ENCODE measurements around the gene DEGS1. TPM values are rescaled to one million over a fixed set of nuclear protein-coding genes. Genes with fewer than 3 reads are reported as not detected.

The DEGS1 gene
- total RNA-seq, 1 experiment from 2014 or later, result 39.2 TPM

GRCh38 chr1:224189561-224189960 is 6.5 kb downstream of the DEGS1 start:
- Mint-ChIP-seq H3K4me3 (ENCODE audit: unreplicated experiment) (no peak overlapping the region), H3K27ac (ENCODE audit: unreplicated experiment) (no peak overlapping the region), H3K36me3 (ENCODE audit: insufficient read depth, unreplicated experiment) (peaks cover 31% of the 10 kb centered on the region), H3K9me3 (ENCODE audit: unreplicated experiment) (no peaks in the 10 kb centered on the region), H3K4me1 (ENCODE audit: low read depth, unreplicated experiment) (peaks cover 6% of the 10 kb centered on the region), H3K27me3 (ENCODE audit: insufficient read depth, unreplicated experiment) (no peaks in the 10 kb centered on the region)
- Histone ChIP-seq H3K36me3 (ENCODE audit: control insufficient read depth, insufficient read depth, low read length) (no peaks in the 10 kb centered on the region), H3K27me3 (replicated peaks; ENCODE audit: control insufficient read depth, insufficient read depth, low read length) (no peaks in the 10 kb centered on the region), H3K4me1 (peaks cover under 1% of the 10 kb centered on the region), H3K9me3 (no peaks in the 10 kb centered on the region), H3K4me3 (ENCODE audit: low read depth, low read length) (no peak overlapping the region)
- DNase-seq, result no peak
- BruUV-seq (replicated peaks), result no TSS peak
- intact Hi-C loops (cut with micrococcal nuclease; ENCODE audit: unreplicated experiment), result no loop called here
- TF ChIP-seq CTCF (IDR thresholded peaks at IDR 0.05; ENCODE audit: insufficient read depth in 1 of 2, low read depth in 1 of 2, low read length in 1 of 2, severe bottlenecking in 1 of 2, unreplicated experiment in 1 of 2), result no peak
- CTCF ChIA-PET, result no interaction called here
- POLR2A ChIA-PET, result no interaction called here

GRCh38 chr1:224192082-224192788 is 9.2 kb downstream of the DEGS1 start:
- Histone ChIP-seq H3K9me3 (no peaks in the 10 kb centered on the region), H3K36me3 (ENCODE audit: control insufficient read depth, insufficient read depth, low read length) (no peaks in the 10 kb centered on the region), H3K27me3 (replicated peaks; ENCODE audit: control insufficient read depth, insufficient read depth, low read length) (no peaks in the 10 kb centered on the region), H3K4me1 (peaks cover 17% of the 10 kb centered on the region), H3K4me3 (ENCODE audit: low read depth, low read length) (no peak overlapping the region)
- no peak for TF ChIP-seq CTCF (IDR thresholded peaks at IDR 0.05; ENCODE audit: insufficient read depth in 1 of 2, low read depth in 1 of 2, low read length in 1 of 2, severe bottlenecking in 1 of 2, unreplicated experiment in 1 of 2)
- ChIA-PET POLR2A (no interaction called here), CTCF (no interaction called here)
- H3K4me1 Mint-ChIP-seq (ENCODE audit: low read depth, unreplicated experiment), result no peaks in the 10 kb centered on the region
- no peak overlapping the region for H3K27ac Mint-ChIP-seq (ENCODE audit: unreplicated experiment)
- no peaks in the 10 kb centered on the region for H3K27me3 Mint-ChIP-seq (ENCODE audit: insufficient read depth, unreplicated experiment)
- H3K4me3 Mint-ChIP-seq (ENCODE audit: unreplicated experiment), result no peak overlapping the region
- intact Hi-C loops (cut with micrococcal nuclease; ENCODE audit: unreplicated experiment), result no loop called here
- no peaks in the 10 kb centered on the region for H3K9me3 Mint-ChIP-seq (ENCODE audit: unreplicated experiment)
- H3K36me3 Mint-ChIP-seq (ENCODE audit: insufficient read depth, unreplicated experiment), result peaks cover 43% of the 10 kb centered on the region
- no peak for DNase-seq
- TSS peak; percentile 40 for BruUV-seq (replicated peaks)

GRCh38 chr1:224193319-224193966 is 10.4 kb downstream of the DEGS1 start:
- peaks cover 17% of the 10 kb centered on the region for H3K4me1 ChIP-seq
- Mint-ChIP-seq H3K4me1 (ENCODE audit: low read depth, unreplicated experiment) (no peaks in the 10 kb centered on the region), H3K27ac (ENCODE audit: unreplicated experiment) (no peak overlapping the region), H3K36me3 (ENCODE audit: insufficient read depth, unreplicated experiment) (peaks cover 43% of the 10 kb centered on the region), H3K9me3 (ENCODE audit: unreplicated experiment) (no peaks in the 10 kb centered on the region), H3K27me3 (ENCODE audit: insufficient read depth, unreplicated experiment) (no peaks in the 10 kb centered on the region), H3K4me3 (ENCODE audit: unreplicated experiment) (no peak overlapping the region)
- BruUV-seq (replicated peaks), result no TSS peak
- DNase-seq, result no peak
- intact Hi-C loops (cut with micrococcal nuclease; ENCODE audit: unreplicated experiment), result no loop called here
- POLR2A ChIA-PET, result interaction anchor here (0.6 kb wide), 1 partner anchor 10 kb away, joined by 6 read pairs; the partner anchor contains the start of gene DEGS1
- H3K36me3 ChIP-seq (ENCODE audit: control insufficient read depth, insufficient read depth, low read length), result no peaks in the 10 kb centered on the region
- H3K9me3 ChIP-seq, result no peaks in the 10 kb centered on the region
- H3K4me3 ChIP-seq (ENCODE audit: low read depth, low read length), result no peak overlapping the region
- no peaks in the 10 kb centered on the region for H3K27me3 ChIP-seq (replicated peaks; ENCODE audit: control insufficient read depth, insufficient read depth, low read length)
- CTCF ChIA-PET, result no interaction called here
- TF ChIP-seq CTCF (IDR thresholded peaks at IDR 0.05; ENCODE audit: insufficient read depth in 1 of 2, low read depth in 1 of 2, low read length in 1 of 2, severe bottlenecking in 1 of 2, unreplicated experiment in 1 of 2), result no peak
